A673 (cell line): ENCODE measurements around the gene PLPPR3.
"Not testable (repeated sequence)": the region's sequence is repeated elsewhere in the genome, so short reads cannot be mapped to it uniquely, and the experiment has no call there.

Source experiments
- EZH2 ChIP-seq: fragments of 200-600 bp; sonication (generic); IDR thresholded peaks from 2 replicates; pipeline ENCODE4 v1.6.1; 2017; ENCODE audit warnings: borderline replicate concordance, low read depth, mild to moderate bottlenecking, mixed read lengths, antibody characterized with exemption, low read length; ENCODE audit not compliant: poor library complexity, severe bottlenecking
- TF ChIP-seq, protein P1 (sequence below): fragments of 300-800, 200-600 bp; sonication (generic); conservative IDR thresholded peaks from 2 replicates; pipeline ENCODE4 v1.5.1; 2017; ENCODE audit warnings: low read depth, mild to moderate bottlenecking, antibody characterized with exemption, low read length, moderate library complexity, mixed read lengths

- TF ChIP-seq, protein P1, sequence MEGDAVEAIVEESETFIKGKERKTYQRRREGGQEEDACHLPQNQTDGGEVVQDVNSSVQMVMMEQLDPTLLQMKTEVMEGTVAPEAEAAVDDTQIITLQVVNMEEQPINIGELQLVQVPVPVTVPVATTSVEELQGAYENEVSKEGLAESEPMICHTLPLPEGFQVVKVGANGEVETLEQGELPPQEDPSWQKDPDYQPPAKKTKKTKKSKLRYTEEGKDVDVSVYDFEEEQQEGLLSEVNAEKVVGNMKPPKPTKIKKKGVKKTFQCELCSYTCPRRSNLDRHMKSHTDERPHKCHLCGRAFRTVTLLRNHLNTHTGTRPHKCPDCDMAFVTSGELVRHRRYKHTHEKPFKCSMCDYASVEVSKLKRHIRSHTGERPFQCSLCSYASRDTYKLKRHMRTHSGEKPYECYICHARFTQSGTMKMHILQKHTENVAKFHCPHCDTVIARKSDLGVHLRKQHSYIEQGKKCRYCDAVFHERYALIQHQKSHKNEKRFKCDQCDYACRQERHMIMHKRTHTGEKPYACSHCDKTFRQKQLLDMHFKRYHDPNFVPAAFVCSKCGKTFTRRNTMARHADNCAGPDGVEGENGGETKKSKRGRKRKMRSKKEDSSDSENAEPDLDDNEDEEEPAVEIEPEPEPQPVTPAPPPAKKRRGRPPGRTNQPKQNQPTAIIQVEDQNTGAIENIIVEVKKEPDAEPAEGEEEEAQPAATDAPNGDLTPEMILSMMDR, result not testable (repeated sequence)
- not testable (repeated sequence) for TF ChIP-seq EZH2
These were observed 1.5 kb downstream of the PLPPR3 start for GRCh38 chr19:820212-820611.
